ENCODE measurements around the gene TMC1.

DNA sequence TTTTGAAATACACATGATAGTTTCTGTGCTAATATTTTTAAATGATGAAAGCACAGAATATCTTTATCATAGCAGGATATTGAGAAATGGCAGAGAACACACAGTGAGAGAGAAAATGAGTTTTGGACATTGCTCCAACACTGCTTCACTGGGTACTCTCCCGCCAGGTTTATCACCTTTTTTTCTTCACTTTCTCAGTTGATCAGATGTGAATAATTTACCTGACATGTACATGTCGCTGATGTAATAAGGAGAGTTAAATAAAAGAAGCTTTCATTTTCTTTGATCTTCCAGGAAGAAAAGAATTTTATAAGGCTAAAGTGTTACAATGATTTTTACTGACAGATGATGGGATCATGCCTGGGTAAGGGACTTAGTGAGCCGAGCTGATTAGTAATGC, 297.0 kb downstream of the TMC1 start:
- TF ChIP-seq, protein P1, sequence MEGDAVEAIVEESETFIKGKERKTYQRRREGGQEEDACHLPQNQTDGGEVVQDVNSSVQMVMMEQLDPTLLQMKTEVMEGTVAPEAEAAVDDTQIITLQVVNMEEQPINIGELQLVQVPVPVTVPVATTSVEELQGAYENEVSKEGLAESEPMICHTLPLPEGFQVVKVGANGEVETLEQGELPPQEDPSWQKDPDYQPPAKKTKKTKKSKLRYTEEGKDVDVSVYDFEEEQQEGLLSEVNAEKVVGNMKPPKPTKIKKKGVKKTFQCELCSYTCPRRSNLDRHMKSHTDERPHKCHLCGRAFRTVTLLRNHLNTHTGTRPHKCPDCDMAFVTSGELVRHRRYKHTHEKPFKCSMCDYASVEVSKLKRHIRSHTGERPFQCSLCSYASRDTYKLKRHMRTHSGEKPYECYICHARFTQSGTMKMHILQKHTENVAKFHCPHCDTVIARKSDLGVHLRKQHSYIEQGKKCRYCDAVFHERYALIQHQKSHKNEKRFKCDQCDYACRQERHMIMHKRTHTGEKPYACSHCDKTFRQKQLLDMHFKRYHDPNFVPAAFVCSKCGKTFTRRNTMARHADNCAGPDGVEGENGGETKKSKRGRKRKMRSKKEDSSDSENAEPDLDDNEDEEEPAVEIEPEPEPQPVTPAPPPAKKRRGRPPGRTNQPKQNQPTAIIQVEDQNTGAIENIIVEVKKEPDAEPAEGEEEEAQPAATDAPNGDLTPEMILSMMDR (conservative IDR thresholded peaks at IDR 0.05): no peak
- no peak for TF ChIP-seq ZFX (IDR thresholded peaks at IDR 0.05)
